HG03097 (cell line): ENCODE results near the gene DIPK1A.

Experiments used
- ATAC-seq: cut with Tn5 transposase; IDR thresholded peaks from one replicate; pipeline ENCODE4 v1.9.1; 2021; ENCODE audit not compliant: unreplicated experiment, low FRiP score

Gene DIPK1A

DNA sequence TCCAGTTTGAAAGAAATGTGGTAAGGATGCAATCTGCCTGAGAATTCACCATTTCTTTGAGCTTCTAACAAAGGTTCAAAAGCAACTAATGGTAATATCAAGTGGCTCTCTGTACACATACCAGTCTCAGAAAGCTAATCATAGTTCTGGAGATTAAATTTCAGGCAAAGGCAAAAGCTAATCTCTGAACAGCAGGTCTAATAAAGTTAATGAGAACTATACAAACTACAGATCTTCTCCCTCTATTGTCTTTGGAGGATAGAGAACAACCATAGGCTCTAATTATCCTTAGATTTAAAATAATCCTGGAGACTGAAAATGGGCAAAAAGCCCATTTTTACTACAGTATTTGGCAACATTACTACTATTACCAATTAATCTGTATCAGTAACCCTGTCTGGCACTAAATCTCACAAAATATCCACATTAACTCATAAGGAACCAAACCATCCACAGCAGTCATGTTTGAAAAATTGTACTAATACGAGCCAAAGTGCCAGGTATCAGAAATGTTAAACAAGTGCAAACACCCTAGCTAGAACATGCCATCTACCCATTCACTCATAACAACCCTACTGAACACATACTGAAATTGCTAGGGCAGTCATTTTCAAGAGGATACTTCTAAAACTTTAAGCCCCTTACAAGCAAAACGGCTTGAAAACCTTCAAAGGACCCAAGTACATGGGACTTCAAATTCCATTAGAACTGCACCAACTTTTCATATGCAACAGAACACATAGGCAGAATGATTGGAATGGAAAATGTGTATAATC, 4.8 kb downstream of the DIPK1A start:
- ATAC-seq: no peak

DNA sequence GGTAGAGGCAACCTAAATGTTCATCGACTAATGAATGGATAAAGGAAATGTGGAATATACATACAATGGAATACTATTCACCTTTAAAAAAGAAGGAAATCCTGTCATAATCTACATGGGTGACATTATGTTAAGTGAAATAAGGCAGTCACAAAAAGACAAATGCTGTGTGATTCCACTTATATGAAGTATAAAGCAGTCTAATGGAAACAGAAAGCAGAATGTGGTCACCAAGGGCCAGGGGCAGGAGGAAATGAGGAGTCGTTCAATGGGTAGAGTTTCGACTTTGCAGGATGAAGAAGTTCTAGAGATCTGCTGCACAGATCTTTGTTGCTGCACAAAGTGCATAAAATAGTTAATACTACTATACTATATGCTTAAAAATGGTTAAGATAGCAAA, 7.8 kb downstream of the DIPK1A start:
- peak; percentile 81 for ATAC-seq

DNA sequence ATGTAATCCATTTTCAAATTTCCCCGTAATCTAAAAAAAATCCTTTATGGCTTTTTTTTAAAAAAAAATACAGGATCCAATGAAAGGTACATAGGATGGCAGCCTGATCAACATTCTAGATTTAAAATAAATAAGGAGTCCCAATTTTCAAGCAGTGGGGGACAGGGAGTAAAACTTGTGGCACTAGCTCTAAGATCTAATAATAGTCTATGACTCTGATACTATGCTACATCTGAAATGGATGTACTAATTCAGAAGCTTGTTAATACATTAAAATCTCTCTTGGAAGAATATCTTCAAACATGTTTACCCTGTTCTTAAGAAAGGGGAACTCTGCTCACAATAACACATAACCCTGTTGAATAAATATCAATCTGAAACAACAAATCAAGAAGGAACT, 8.5 kb downstream of the DIPK1A start:
- ATAC-seq: no peak

DNA sequence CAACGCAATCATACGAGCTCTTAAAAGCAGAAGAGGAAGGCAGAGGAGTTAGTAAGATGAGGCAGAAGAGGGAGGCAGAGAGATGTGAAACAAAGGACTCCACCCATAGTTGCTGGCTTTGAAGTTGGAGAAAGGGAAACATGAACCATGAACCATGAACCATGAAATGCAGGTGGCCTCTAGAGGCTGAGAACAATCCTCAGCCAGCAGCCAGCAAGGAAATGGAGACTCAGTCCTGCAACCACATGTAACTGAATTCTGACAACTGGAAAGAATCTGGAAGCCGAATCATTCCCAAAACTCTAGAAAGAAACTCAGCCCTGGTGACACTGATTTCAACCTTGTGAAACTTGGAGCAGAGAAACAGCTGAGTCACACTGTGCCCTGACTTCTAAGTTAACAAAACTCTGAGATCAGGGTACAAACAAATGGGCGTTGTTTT, 10.1 kb downstream of the DIPK1A start:
- ATAC-seq: peak; percentile 50

DNA sequence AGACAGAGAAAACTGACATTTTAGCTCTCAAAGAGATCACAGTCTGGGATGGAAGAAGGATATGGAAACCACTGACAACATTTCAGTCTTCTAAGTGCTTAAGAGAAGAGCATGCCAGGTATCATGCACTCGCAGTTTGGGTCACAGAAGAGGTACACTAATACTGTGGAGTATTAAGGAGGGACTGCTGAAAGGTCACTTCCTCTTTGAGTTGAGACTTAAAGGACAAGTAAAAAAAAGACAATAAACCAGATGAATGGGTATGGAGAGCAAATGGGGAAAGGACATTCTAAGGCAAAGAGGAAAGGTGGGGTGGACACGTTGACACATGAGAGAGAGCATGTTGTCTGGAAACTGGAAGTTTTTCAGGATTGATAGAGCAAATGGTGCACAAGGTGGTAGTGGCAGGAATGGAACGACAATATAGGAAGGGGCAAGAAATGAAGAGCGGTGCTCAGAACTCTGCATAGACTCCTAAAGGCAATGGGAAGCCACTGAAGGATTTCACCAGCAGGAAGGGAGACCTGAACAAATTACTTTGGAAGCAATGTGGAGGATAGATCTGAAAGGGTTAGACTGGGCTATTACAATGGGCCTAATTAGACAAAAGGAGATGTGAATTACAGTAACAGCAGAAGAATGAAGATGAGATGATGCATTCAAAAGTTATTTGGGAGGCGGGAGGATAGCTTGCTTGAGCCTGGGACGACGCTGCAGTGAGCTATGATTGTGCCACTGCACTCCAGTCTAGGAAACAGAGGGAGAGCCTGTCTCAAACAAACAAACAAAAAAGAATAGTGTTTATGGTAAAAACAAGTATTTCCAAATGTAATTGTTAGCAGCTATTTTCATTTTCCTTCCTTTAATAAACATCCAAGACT, 11.1 kb downstream of the DIPK1A start:
- no peak for ATAC-seq

DNA sequence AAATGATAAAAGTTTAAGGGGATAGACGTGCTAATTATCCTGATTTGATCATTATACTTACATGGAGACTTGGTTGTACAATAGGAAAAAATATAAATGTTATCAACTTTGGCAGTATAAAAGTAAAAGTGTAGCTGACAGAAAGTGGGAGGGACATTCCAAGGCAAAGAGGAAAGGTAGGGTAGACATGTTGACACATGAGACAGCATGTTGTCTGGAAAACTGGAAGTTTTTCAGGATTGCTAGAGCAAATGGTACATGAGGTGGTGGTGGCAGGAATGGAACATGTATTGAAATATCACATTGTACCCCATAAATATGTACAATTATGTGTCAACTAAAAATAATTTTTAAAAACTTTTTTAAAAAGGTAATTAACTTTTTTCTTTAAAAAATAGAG, 13.2 kb downstream of the DIPK1A start:
- ATAC-seq: no peak

DNA sequence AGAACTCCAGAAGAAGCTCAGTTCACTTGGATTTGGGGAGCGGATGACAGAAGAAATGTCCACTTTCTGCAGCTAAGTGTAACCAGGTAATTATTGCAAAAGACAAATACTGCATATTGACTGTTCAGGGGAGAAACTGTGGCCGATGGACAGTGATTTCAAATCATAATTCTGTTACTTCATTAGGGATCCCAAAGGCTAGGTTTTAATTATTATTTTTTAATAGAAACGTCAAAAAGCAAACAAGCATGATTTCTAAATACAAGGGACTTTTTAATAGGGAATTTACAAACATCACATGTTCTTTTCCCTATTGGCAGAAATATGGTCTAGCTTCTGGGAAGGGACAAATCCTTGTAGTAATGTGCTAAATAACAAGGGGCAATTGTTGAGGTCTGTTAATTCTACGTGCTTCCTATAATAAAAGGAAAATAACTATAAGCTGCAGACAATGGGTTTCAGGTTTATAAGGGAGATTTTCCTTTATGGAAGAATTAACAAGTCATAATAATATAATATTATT, 15.5 kb downstream of the DIPK1A start:
- no peak for ATAC-seq

DNA sequence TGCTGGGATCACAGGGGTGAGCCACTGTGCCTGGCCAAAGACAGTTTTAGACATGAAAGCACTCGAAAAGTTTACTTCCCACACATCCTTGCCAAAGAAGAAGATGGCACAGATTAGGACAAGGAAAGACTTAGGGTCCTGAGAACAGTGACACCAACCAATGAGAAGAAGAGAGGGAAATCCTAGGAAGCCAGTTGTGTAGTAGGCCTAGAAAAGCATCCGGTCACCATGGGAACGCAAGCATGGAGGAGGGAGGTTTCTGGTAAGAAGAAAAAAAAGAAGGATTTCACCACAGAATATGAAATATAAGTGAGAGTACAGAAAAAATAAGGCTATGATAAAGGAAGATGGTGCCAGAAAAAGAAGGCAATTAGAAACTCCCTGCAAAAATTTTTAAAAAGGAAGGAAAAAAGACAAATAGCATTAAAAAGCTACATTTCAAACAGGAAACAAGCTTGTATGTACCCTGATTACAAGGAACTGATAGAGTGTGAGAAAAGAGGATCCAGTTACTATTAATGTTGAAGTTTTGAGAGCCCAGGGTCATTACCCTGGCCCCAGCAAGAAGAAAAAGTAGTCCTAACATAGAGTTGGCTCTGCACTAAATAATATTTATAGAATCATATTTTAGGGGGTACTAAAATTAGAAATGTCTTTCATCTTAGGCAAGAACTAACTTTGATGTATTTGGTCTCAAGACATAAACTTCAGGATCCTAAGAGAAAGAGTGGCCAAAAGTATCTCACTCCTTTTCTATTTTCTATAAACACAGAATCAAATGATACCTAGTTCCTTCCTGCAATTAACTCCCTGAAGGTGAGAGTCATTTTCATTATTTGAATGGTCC, 16.1 kb downstream of the DIPK1A start:
- no peak for ATAC-seq

DNA sequence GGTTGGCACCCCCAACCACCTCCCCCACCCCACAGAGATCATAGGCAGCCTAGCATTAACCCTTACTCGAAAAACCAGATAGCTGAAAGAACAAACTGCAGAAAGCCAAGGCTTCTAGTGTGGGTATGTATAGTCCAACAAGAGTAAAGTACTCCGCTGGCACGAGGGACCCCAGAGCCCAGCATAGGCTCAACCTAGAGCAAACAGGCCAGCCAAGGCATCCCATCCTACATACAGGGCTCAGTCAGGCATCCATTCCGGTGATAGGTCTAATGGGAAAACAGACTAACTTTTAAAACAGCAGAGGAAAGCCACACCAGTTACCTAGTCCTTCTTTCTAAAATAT, 17.8 kb downstream of the DIPK1A start:
- no peak for ATAC-seq

DNA sequence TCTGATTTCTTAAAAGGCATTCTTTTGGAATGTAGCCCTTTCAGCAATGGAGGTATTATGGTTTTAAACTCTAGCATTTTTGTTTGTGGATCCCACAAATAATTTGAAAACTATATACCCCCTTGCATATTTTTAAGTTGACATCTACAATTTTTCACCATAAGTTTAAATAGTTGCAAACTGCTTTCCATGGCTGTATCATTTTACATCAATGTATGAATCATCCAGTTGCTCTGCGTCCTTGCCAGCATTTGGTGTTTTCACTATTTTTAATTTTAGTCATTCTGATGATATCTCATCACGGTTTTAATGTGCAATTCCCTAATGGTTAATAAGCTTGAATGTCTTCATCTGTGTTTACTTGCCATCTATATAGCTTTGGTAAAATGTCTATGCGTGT, 20.7 kb downstream of the DIPK1A start:
- ATAC-seq: no peak

DNA sequence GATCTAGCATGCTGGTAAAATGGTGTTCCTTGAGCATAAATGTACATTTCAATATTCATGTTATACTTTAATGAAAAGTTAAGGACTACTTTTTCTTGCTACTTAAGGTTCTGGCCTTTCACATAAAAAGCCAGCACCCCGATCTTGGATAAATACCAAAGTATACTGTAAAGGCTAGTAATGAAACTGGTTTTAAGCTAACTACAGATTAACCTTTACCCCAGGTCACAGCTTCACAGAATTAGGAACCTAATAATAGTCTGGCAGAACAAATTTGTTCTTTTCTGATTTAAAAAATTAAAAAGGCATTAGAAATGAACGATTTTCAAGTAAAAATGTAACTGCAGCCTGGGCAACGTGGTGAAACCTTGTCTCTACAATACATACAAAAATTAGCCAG, 23.5 kb downstream of the DIPK1A start:
- ATAC-seq: no peak

DNA sequence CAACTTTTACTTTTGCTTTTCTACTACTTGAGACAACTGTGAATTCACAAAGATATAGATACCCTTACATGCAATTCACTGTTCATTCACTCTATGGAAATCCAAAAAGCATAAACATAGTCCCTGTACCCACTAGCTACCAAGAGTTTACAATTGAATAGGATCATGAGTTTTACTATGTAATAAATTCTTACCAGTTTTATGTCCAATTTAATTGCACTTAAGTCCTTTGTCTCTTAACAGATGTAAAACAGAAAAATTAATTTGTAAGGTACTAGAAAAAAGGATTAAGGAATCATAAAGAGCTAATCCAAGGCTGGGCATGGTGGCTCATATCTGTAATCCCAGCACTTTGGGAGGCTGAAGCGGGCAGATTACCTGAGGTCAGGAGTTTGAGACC, 24.4 kb downstream of the DIPK1A start:
- ATAC-seq: no peak

DNA sequence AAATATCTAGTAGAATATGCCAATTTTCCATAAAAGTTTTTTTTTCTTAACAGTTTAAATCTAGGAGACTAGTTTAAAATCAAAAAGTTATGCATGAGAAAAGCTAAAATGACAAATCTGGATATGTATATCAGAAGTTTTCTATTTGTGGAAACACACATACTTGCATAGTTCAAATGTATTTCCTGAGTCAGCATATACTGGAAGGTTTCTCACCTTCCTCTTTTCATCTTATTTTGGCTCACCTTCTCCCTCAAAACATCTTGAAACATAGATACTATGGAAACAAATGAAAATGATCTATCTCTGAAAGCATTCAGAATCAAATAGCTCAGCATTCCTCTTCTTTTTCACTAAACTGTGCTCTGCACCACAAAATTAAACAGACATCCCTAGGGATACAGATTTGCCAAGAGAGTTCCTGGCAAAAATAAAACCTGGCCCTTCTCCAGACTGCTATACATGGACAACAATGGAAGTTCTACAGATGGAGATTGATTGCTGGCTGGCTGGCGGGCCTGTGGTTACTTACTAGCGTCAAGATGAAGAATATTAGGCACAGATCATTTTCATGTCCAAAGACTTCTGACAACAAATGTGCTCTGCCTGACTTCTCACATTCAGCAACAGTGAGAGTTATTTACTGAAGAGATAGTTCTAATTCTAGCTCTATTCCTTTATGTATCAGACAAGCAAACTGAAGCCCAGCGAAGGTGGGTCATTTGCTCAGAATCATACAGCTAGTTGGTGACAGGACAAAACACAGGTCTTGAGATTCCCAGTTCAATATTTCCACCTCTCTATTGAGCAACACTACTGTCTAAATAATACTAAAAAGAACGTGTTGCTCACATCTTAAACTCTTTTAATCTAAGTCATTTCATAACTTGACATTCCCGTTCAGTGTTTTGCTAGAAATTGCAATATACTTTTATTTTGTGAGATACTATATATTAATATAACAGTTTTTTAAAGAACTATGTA, 26.6 kb downstream of the DIPK1A start:
- ATAC-seq: no peak

DNA sequence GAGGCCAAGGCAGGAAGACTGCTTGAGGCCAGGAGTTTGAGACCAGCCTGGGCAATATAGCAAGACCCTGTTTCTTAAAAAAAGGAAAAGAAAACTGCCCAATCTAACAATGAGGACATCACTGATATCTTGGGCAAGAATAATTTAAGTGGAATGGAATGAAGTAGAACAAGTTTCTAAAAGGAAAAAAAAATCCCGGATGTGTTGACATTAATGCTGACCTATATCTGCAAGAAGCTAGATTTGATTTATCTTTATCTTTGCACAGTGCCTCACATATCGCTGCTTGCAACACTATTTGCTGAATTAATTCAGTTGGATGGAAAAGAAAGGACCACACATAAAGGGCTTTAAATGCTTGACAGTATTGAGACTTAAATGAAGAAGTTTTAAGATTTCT, 27.8 kb downstream of the DIPK1A start:
- ATAC-seq: no peak

DNA sequence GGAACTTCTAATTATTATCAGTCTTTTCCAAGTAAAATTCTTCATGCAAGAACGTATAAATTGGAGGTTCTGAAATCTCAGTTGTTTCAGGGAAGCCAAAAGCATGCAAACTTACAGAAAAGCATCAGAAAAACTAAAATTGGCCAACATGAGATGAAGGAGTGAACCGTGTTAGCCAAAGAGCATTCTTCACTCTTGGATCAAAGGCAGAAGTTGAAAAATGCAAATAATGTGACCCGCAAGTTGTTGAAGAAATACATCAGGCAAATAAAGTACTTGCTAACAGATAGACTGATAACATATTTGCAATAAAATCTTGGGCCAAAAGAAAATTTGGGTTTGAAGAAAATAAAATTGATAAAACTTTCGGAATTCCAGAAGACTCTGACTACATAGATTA, 29.6 kb downstream of the DIPK1A start:
- no peak for ATAC-seq

DNA sequence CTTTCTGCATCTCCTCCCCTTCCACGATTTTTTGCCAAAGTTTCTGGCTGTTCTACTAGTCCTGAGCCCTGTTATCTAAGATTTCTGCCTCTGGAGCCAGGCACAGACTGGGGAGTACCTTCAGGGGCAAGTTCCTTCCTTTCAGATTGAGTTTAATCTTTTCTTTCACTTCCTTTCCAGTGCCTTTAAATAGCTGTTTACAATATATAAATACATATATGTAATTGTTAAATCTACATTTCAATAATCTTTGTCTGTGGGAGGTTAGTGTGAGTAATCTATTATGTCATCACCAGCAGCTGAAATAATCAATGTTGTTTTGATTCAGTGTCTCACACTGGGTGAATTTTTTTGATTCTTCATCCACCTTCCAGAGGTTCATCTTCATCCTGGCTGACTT, 31.8 kb downstream of the DIPK1A start:
- ATAC-seq: no peak

DNA sequence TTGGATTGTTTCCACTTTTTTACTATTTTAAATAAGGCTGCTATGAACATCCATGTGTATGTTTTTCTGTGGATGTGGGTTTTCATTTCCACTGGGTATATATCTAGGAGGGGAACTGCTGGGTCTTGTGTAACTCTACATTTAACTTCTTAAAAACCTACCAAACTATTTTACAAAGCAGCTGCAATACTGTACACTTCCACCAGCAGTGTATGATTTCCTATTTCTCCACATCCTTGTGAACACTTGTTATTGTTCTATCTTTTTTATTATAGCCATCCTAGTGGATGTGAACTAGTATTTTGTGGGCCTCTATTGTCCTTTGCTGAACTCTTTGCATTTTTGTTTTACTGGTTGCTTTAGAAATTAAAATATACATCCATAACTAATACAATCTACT, 33.4 kb downstream of the DIPK1A start:
- no peak for ATAC-seq

DNA sequence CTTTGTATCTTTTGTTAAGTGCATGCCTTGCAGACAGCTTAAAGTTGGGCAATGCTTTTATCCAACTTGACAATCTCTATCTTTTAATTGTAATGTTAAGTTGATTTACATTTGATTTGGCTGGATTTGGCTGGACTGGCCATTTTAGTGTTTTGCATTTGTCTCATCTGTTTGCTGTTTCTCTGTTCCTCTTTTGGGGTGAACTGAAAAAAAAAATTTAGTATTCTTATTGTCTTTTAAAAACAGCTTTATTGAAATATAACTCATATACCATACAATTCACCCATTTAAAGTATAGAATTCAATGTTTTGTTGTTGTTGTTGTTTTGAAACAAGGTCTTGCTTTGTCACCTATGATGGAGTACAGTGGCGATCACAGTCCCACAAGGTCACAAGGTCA, 34.4 kb downstream of the DIPK1A start:
- no peak for ATAC-seq

DNA sequence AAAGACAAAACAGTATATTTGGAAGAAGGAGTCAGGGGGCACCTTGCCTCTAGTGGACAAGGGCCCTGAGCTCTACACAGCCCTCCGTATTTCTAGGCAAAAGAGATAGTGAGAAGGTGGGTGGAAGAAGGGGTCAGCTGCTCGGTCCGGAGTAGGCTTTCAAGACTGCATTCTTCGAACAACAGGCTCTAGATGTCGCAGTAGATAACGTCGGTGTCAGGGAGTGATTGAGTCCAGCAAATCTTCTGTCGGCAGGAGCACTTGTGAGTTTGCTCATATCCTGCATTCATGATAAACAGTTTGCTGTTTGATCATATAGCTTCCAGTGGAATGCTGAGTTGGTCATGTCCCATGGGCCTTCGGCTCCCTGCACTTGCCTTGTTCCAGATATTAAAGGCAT, 36.8 kb downstream of the DIPK1A start:
- ATAC-seq: no peak

DNA sequence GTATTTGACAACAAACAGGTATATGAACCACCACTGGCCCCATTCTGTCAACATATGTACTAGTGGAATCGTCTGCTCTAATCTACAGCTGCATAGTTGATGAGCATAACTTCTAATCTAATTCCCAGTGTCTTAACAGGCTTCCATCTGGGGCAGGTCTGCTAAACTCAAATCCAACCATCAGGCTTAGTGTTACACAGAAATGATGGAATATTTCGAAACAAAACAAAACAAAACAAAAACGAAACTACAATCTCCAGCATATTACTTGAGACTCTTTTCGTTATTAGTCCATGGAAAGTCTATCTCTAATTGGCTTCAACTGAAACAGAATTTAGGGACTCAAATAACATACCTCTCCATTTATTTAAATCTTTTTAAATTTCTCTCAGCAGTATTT, 37.6 kb downstream of the DIPK1A start:
- no peak for ATAC-seq
